Measurements from ENCODE around the gene GRK5. TPM values are rescaled to one million over a fixed set of nuclear protein-coding genes. Genes with fewer than 3 reads are reported as not detected.

GRK5 gene
- total RNA-seq, 1 experiment from 2014 or later, result 1.2 TPM

- H3K36me3 ChIP-seq (replicated peaks; ENCODE audit: control insufficient read depth, insufficient read depth, low read length), result no peaks in the 10 kb centered on the region
- no peaks in the 10 kb centered on the region for H3K27me3 ChIP-seq (ENCODE audit: control insufficient read depth, insufficient read depth, low read length)
- H3K4me3 ChIP-seq (ENCODE audit: insufficient read depth, low read depth, low read length), result no peak overlapping the region
- no peak for DNase-seq
Observed at GRCh38 chr10:119183664-119184412, 23.5 kb upstream of the GRK5 start.

GRCh38 chr10:119189811-119190282 is 17.5 kb upstream of the GRK5 start:
- no peak overlapping the region for H3K4me3 ChIP-seq (ENCODE audit: insufficient read depth, low read depth, low read length)
- H3K27me3 ChIP-seq (ENCODE audit: control insufficient read depth, insufficient read depth, low read length), result no peaks in the 10 kb centered on the region
- DNase-seq, result no peak
- H3K36me3 ChIP-seq (replicated peaks; ENCODE audit: control insufficient read depth, insufficient read depth, low read length), result no peaks in the 10 kb centered on the region

GRCh38 chr10:119190353-119190752 is 17.0 kb upstream of the GRK5 start:
- no peak for DNase-seq
- H3K4me3 ChIP-seq (ENCODE audit: insufficient read depth, low read depth, low read length), result no peak overlapping the region
- no peaks in the 10 kb centered on the region for H3K27me3 ChIP-seq (ENCODE audit: control insufficient read depth, insufficient read depth, low read length)
- no peaks in the 10 kb centered on the region for H3K36me3 ChIP-seq (replicated peaks; ENCODE audit: control insufficient read depth, insufficient read depth, low read length)

GRCh38 chr10:119190954-119191785 is 16.2 kb upstream of the GRK5 start:
- no peak for DNase-seq
- H3K36me3 ChIP-seq (replicated peaks; ENCODE audit: control insufficient read depth, insufficient read depth, low read length), result no peaks in the 10 kb centered on the region
- no peaks in the 10 kb centered on the region for H3K27me3 ChIP-seq (ENCODE audit: control insufficient read depth, insufficient read depth, low read length)
- H3K4me3 ChIP-seq (ENCODE audit: insufficient read depth, low read depth, low read length), result no peak overlapping the region

GRCh38 chr10:119191881-119192280 is 15.5 kb upstream of the GRK5 start:
- no peak for DNase-seq
- Histone ChIP-seq H3K27me3 (ENCODE audit: control insufficient read depth, insufficient read depth, low read length) (no peaks in the 10 kb centered on the region), H3K36me3 (replicated peaks; ENCODE audit: control insufficient read depth, insufficient read depth, low read length) (no peaks in the 10 kb centered on the region), H3K4me3 (ENCODE audit: insufficient read depth, low read depth, low read length) (no peak overlapping the region)

- H3K36me3 ChIP-seq (replicated peaks; ENCODE audit: control insufficient read depth, insufficient read depth, low read length), result no peaks in the 10 kb centered on the region
- DNase-seq, result no peak
- no peak overlapping the region for H3K4me3 ChIP-seq (ENCODE audit: insufficient read depth, low read depth, low read length)
- H3K27me3 ChIP-seq (ENCODE audit: control insufficient read depth, insufficient read depth, low read length), result no peaks in the 10 kb centered on the region
Observed at GRCh38 chr10:119197921-119198320, 9.4 kb upstream of the GRK5 start.

GRCh38 chr10:119198438-119198837 is 8.9 kb upstream of the GRK5 start:
- no peaks in the 10 kb centered on the region for H3K27me3 ChIP-seq (ENCODE audit: control insufficient read depth, insufficient read depth, low read length)
- DNase-seq, result peak; percentile 52
- H3K36me3 ChIP-seq (replicated peaks; ENCODE audit: control insufficient read depth, insufficient read depth, low read length), result no peaks in the 10 kb centered on the region
- H3K4me3 ChIP-seq (ENCODE audit: insufficient read depth, low read depth, low read length), result no peak overlapping the region

GRCh38 chr10:119199231-119199992 is 8.0 kb upstream of the GRK5 start:
- DNase-seq, result peak; percentile 69
- Histone ChIP-seq H3K4me3 (ENCODE audit: insufficient read depth, low read depth, low read length) (no peak overlapping the region), H3K36me3 (replicated peaks; ENCODE audit: control insufficient read depth, insufficient read depth, low read length) (no peaks in the 10 kb centered on the region), H3K27me3 (ENCODE audit: control insufficient read depth, insufficient read depth, low read length) (no peaks in the 10 kb centered on the region)

GRCh38 chr10:119201233-119201632 is 6.1 kb upstream of the GRK5 start:
- DNase-seq, result no peak
- Histone ChIP-seq H3K4me3 (ENCODE audit: insufficient read depth, low read depth, low read length) (no peak overlapping the region), H3K27me3 (ENCODE audit: control insufficient read depth, insufficient read depth, low read length) (no peaks in the 10 kb centered on the region), H3K36me3 (replicated peaks; ENCODE audit: control insufficient read depth, insufficient read depth, low read length) (no peaks in the 10 kb centered on the region)

- DNase-seq, result no peak
- Histone ChIP-seq H3K4me3 (ENCODE audit: insufficient read depth, low read depth, low read length) (no peak overlapping the region), H3K27me3 (ENCODE audit: control insufficient read depth, insufficient read depth, low read length) (peaks cover 3% of the 10 kb centered on the region)
Observed at GRCh38 chr10:119203006-119203405, 4.4 kb upstream of the GRK5 start.

GRCh38 chr10:119205894-119206602 is 1.3 kb upstream of the GRK5 start:
- no peaks in the 10 kb centered on the region for H3K36me3 ChIP-seq (replicated peaks; ENCODE audit: control insufficient read depth, insufficient read depth, low read length)
- peaks cover 16% of the 10 kb centered on the region for H3K27me3 ChIP-seq (ENCODE audit: control insufficient read depth, insufficient read depth, low read length)
- peak; percentile 63 for DNase-seq
- no peak overlapping the region for H3K4me3 ChIP-seq (ENCODE audit: insufficient read depth, low read depth, low read length)

More at GRCh38 chr10:119203006-119203405, 4.4 kb upstream of the GRK5 start:
- H3K36me3 ChIP-seq (replicated peaks; ENCODE audit: control insufficient read depth, insufficient read depth, low read length), result no peaks in the 10 kb centered on the region

GRCh38 chr10:119206603-119207365 is 587 bp upstream of the GRK5 start:
- peak; percentile 93 for DNase-seq
- peaks cover 16% of the 10 kb centered on the region for H3K27me3 ChIP-seq (ENCODE audit: control insufficient read depth, insufficient read depth, low read length)
- H3K36me3 ChIP-seq (replicated peaks; ENCODE audit: control insufficient read depth, insufficient read depth, low read length), result no peaks in the 10 kb centered on the region
- H3K4me3 ChIP-seq (ENCODE audit: insufficient read depth, low read depth, low read length), result peak overlapping the region; percentile 55

- Histone ChIP-seq H3K27me3 (ENCODE audit: control insufficient read depth, insufficient read depth, low read length) (peaks cover 16% of the 10 kb centered on the region), H3K36me3 (replicated peaks; ENCODE audit: control insufficient read depth, insufficient read depth, low read length) (no peaks in the 10 kb centered on the region), H3K4me3 (ENCODE audit: insufficient read depth, low read depth, low read length) (peak overlapping the region; percentile 52)
- peak; percentile 40 for DNase-seq
Observed at GRCh38 chr10:119207713-119208552, 562 bp downstream of the GRK5 start.

Measured in H7 (cell line).